SK-MEL-5 (cell line): Measurements from ENCODE around the gene VARS1. TPM values are rescaled to one million over a fixed set of nuclear protein-coding genes. Genes with fewer than 3 reads are reported as not detected.
"Not testable (repeated sequence)": the region's sequence is repeated elsewhere in the genome, so short reads cannot be mapped to it uniquely, and the experiment has no call there.

ENCODE experiments used
- DNase-seq: peaks from one replicate; pipeline ENCODE4 v3.0.0-alpha.2; 2016; ENCODE audit warnings: low read depth, low spot score
- in situ Hi-C: cut with HindIII; loops from 2 replicates; pipeline ENCODE4 v1.10.0; 2016; ENCODE audit warnings: low sequenced_read_pairs, high pct_unique_total_duplicates, low pct_unique_long_range_greater_than_20kb
- total RNA-seq: library from RNA; depleted of rRNA; stranded (reverse); fragments of >200 nt; shearing (Covaris generic); gene quantifications from 2 replicates; pipeline ENCODE4 v1.2.3, GENCODE V29; 2014

Gene VARS1
- total RNA-seq, 1 experiment from 2014 or later, result 38.9 TPM

GRCh38 chr6:31825553-31825952 lies 30.0 kb upstream of the VARS1 start:
- DNase-seq, result no peak
- in situ Hi-C loops, result no loop called here

- DNase-seq, in situ Hi-C loops: not testable (repeated sequence)
Measured at GRCh38 chr6:31823592-31824196, 28.1 kb upstream of the VARS1 start.

GRCh38 chr6:31822036-31822821 lies 26.7 kb upstream of the VARS1 start:
- peak; percentile 69 for DNase-seq
- in situ Hi-C loops, result no loop called here

- in situ Hi-C loops, result no loop called here
Measured at GRCh38 chr6:31821301-31822035, 25.9 kb upstream of the VARS1 start.

GRCh38 chr6:31820399-31820798 lies 24.8 kb upstream of the VARS1 start:
- in situ Hi-C loops, DNase-seq: not testable (repeated sequence)

More at GRCh38 chr6:31821301-31822035, 25.9 kb upstream of the VARS1 start:
- DNase-seq, result peak; percentile 64

- in situ Hi-C loops, result no loop called here
- DNase-seq, result no peak
Measured at GRCh38 chr6:31819871-31820299, 24.3 kb upstream of the VARS1 start.

- in situ Hi-C loops, DNase-seq: not testable (repeated sequence)
Measured at GRCh38 chr6:31817929-31818511, 22.5 kb upstream of the VARS1 start.

GRCh38 chr6:31817133-31817928 lies 21.8 kb upstream of the VARS1 start:
- in situ Hi-C loops, result not testable (repeated sequence)

GRCh38 chr6:31815025-31815838 lies 19.7 kb upstream of the VARS1 start, which contains the start of the genes HSPA1A and HSPA1L:
Gene HSPA1A (plus strand): TSS chr6:31815543. CDS start chr6:31815757, 214 bp downstream.
Gene HSPA1L (minus strand): TSS chr6:31815283. CDS start chr6:31811972, 3,311 bp downstream.
- DNase-seq, result peak; percentile 46
- in situ Hi-C loops, result no loop called here

More at GRCh38 chr6:31817133-31817928, 21.8 kb upstream of the VARS1 start:
- DNase-seq, result not testable (repeated sequence)

GRCh38 chr6:31814677-31815024 lies 19.1 kb upstream of the VARS1 start:
- in situ Hi-C loops, result no loop called here
- peak; percentile 82 for DNase-seq

GRCh38 chr6:31813465-31813849 lies 17.9 kb upstream of the VARS1 start:
- in situ Hi-C loops, result no loop called here
- no peak for DNase-seq

GRCh38 chr6:31811645-31812044 lies 16.1 kb upstream of the VARS1 start:
- in situ Hi-C loops, result no loop called here
- no peak for DNase-seq

- DNase-seq, in situ Hi-C loops: not testable (repeated sequence)
Measured at GRCh38 chr6:31808599-31808998, 13.0 kb upstream of the VARS1 start.

- peak; percentile 97 for DNase-seq
- in situ Hi-C loops, result no loop called here
Measured at GRCh38 chr6:31806470-31807272, 11.1 kb upstream of the VARS1 start, which contains the start of gene LSM2. Gene LSM2 (minus strand): TSS chr6:31806966. CDS start chr6:31806757, 209 bp downstream.

GRCh38 chr6:31805939-31806469 lies 10.5 kb upstream of the VARS1 start:
- DNase-seq, result no peak
- in situ Hi-C loops, result no loop called here
